Liver (tissue), 3 donors: Measurements from ENCODE around the gene DIPK1A.

Experiments
- CTCF ChIP-seq: fragments of 150-350 bp; IDR thresholded peaks from 2 replicates; pipeline ENCODE4 v1.5.1; 2017; ENCODE audit warnings: improper control_type of control experiment, low read depth, low read length; ENCODE audit not compliant: missing input control
- EGR1 ChIP-seq, 2 donors: IDR thresholded peaks; 2 replicates each; pipeline ENCODE4 v1.6.1; 2016 to 2018; ENCODE audit warnings: antibody characterized with exemption in 2 of 2, low read depth in 2 of 2
- GABPA ChIP-seq, 2 donors: IDR thresholded peaks in 1 of 2; conservative IDR thresholded peaks in 1 of 2; 2 replicates each; pipeline ENCODE4 v1.6.1; 2016; ENCODE audit warnings: antibody characterized with exemption in 2 of 2, mild to moderate bottlenecking in 1 of 2, moderate library complexity in 1 of 2
- JUND ChIP-seq, 2 donors: IDR thresholded peaks; 2 replicates each; pipeline ENCODE4 v1.6.1; 2016; ENCODE audit warnings: antibody characterized with exemption in 2 of 2
- MAX ChIP-seq: IDR thresholded peaks from 2 replicates; pipeline ENCODE4 v1.6.1; 2016; ENCODE audit warnings: antibody characterized with exemption
- RAD21 ChIP-seq, 2 donors: IDR thresholded peaks; 2 replicates each; pipeline ENCODE4 v1.6.1; 2016; ENCODE audit warnings: antibody characterized with exemption in 2 of 2, mild to moderate bottlenecking in 2 of 2
- TAF1 ChIP-seq: conservative IDR thresholded peaks from 2 replicates; pipeline ENCODE4 v1.6.1; 2016; ENCODE audit warnings: antibody characterized with exemption, mild to moderate bottlenecking
- TF ChIP-seq, protein P1 (sequence below): IDR thresholded peaks from 2 replicates; pipeline ENCODE4 v1.6.1; 2016; ENCODE audit warnings: antibody characterized with exemption, mild to moderate bottlenecking
- donor health status: healthy.
- donor health status: healthy.

DNA sequence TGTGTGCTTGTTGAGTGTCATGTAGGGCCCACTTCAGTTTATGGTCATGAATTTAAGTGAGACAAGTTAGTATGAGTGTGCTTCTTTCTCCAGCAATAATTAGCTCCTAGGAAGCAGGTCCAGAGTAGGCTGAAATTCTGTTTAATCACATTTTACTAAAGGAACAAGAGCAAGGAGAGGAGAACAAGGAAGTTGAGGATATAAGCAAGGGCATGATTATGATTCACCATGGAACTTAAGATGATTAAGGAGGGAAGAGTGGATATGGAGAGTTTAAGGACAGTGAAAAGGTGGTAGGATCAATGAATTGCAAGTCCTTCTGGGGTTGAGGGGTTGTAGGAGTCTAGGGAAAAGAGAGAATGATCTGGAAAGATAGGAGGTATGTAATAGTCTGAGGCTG is 3.1 kb upstream of the DIPK1A start:
- TF ChIP-seq CTCF (no peak), RAD21 (IDR thresholded peaks at IDR 0.05) (no peak), GABPA (IDR thresholded peaks at IDR 0.05 in 1 of 2, conservative IDR thresholded peaks at IDR 0.05 in 1 of 2) (no peak), JUND (IDR thresholded peaks at IDR 0.05) (no peak), EGR1 (IDR thresholded peaks at IDR 0.05; ENCODE audit: low read depth in 2 of 2) (no peak), MAX (no peak), TAF1 (no peak)
- TF ChIP-seq, protein P1, sequence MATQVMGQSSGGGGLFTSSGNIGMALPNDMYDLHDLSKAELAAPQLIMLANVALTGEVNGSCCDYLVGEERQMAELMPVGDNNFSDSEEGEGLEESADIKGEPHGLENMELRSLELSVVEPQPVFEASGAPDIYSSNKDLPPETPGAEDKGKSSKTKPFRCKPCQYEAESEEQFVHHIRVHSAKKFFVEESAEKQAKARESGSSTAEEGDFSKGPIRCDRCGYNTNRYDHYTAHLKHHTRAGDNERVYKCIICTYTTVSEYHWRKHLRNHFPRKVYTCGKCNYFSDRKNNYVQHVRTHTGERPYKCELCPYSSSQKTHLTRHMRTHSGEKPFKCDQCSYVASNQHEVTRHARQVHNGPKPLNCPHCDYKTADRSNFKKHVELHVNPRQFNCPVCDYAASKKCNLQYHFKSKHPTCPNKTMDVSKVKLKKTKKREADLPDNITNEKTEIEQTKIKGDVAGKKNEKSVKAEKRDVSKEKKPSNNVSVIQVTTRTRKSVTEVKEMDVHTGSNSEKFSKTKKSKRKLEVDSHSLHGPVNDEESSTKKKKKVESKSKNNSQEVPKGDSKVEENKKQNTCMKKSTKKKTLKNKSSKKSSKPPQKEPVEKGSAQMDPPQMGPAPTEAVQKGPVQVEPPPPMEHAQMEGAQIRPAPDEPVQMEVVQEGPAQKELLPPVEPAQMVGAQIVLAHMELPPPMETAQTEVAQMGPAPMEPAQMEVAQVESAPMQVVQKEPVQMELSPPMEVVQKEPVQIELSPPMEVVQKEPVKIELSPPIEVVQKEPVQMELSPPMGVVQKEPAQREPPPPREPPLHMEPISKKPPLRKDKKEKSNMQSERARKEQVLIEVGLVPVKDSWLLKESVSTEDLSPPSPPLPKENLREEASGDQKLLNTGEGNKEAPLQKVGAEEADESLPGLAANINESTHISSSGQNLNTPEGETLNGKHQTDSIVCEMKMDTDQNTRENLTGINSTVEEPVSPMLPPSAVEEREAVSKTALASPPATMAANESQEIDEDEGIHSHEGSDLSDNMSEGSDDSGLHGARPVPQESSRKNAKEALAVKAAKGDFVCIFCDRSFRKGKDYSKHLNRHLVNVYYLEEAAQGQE, result no peak
